ENCODE results near the gene CHMP4A.

GRCh38 chr14:24159777-24160498 lies 53.4 kb downstream of the CHMP4A start:
- no peak for TF ChIP-seq E2F4 (CRISPR knock-in tag; IDR thresholded peaks at IDR 0.05; ENCODE audit: borderline replicate concordance, low read depth)
- TF ChIP-seq CREM (CRISPR knock-in tag; IDR thresholded peaks at IDR 0.05) = no peak
